Heart left ventricle (tissue), 16 donors: ENCODE data around the gene TMED3. TPM values are rescaled to one million over a fixed set of nuclear protein-coding genes. Genes with fewer than 3 reads are reported as not detected.

Experiments
- ATAC-seq, 4 donors: fragments of 200-7000 bp; cut with Tn5 transposase; one replicate each; pipeline ENCODE4 v1.9.1; 2020 to 2022; ENCODE audit warnings: moderate library complexity in 4 of 4, mild to moderate bottlenecking in 3 of 4, moderate number of reproducible peaks in 1 of 4
- DNase-seq, 5 donors: peaks; one replicate each; pipeline ENCODE4 v3.0.0-alpha.2; 2020
- H3K27ac ChIP-seq, 12 donors: fragments of 200-600 bp; sonication (generic) in 4 of 12; one replicate each; pipeline versions ENCODE4 v1.5.0 to v1.8.0; 2016 to 2022; ENCODE audit warnings: mild to moderate bottlenecking in 2 of 12
- H3K27me3 ChIP-seq, 9 donors: fragments of 200-600 bp; sonication (generic) in 2 of 9; one replicate each; pipeline versions ENCODE4 v1.5.1 to v1.8.0; 2016 to 2022; ENCODE audit warnings: mild to moderate bottlenecking in 3 of 9
- H3K36me3 ChIP-seq, 9 donors: fragments of 200-600 bp; sonication (generic) in 2 of 9; one replicate each; pipeline versions ENCODE4 v1.5.0 to v1.8.0; 2018 to 2022; ENCODE audit warnings: mild to moderate bottlenecking in 2 of 9
- H3K4me1 ChIP-seq, 12 donors: fragments of 200-600 bp; sonication (generic) in 4 of 12; one replicate each; pipeline versions ENCODE4 v1.5.0 to v1.8.0; 2016 to 2022; ENCODE audit warnings: mild to moderate bottlenecking in 3 of 12
- H3K4me3 ChIP-seq, 12 donors: fragments of 200-600 bp; sonication (generic) in 4 of 12; one replicate each; pipeline versions ENCODE4 v1.5.0 to v1.8.0; 2017 to 2022; ENCODE audit warnings: mild to moderate bottlenecking in 9 of 12, moderate library complexity in 4 of 12
- H3K9me3 ChIP-seq, 12 donors: fragments of 200-600 bp; sonication (generic) in 4 of 12; one replicate each; pipeline versions ENCODE4 v1.5.0 to v1.8.0; 2016 to 2022; ENCODE audit warnings: mild to moderate bottlenecking in 1 of 12
- CTCF ChIP-seq, 12 donors: fragments of 200-600 bp; sonication (generic) in 4 of 12; IDR thresholded peaks; one replicate each; pipeline versions ENCODE4 v1.5.0 to v1.8.0; 2018 to 2022; ENCODE audit warnings: antibody characterized with exemption in 12 of 12, mild to moderate bottlenecking in 5 of 12
- POLR2A ChIP-seq, 2 donors: fragments of 450-650 bp; IDR thresholded peaks; one replicate each; pipeline ENCODE4 v1.6.1; 2017; ENCODE audit warnings: antibody characterized with exemption in 2 of 2, mild to moderate bottlenecking in 2 of 2, moderate library complexity in 2 of 2
- WGBS, 4 donors: extraction: QIAGEN DNeasy Blood & Tissue Kit in 2 of 4; methylation state at CpG; one replicate each; pipeline versions ENCODE4 v1.1.5 to v1.1.7; 2013 to 2018; 5-methylcytosine and 5-hydroxymethylcytosine counted together
- intact Hi-C, 10 donors: fragments of 100-400 bp; cut with DNase I; formaldehyde crosslinking; loops; one replicate each; pipeline versions ENCODE4 v1.11.1 to v1.14.2; 2022
- long read RNA-seq, 3 donors: library from polyadenylated mRNA; unstranded; transcript quantifications; one replicate each; pipeline ENCODE4 v2.0.0, GENCODE V29; 2020 to 2021
- polyA plus RNA-seq, 2 donors: library from polyadenylated mRNA; stranded (reverse); fragments of 200-250 nt; gene quantifications; one replicate each; pipeline ENCODE4 v1.2.3, GENCODE V29; 2013
- total RNA-seq, 9 donors: library from RNA; depleted of rRNA in 2 of 9; stranded (reverse); fragments of >200 nt in 2 of 9; fragmentation: NEBNext Ultra II Directional in 3 of 9; extraction: Animal tissue kit (Norgen Biotek cat#: 25700) in 3 of 9; gene quantifications; one replicate each; pipeline versions ENCODE4 v1.1.0 to v1.2.4, GENCODE V29; 2016 to 2023
- donor health status: ischemic (EF 13 %, LVEDD 7.1; RV severe dilation, severe dysfunction).
- donor health status: healthy with polysubstance abuse.
- donor health status: DM: no; HTN: yes; CAD: no.
- donor health status: DM: no; HTN: no; CAD: no.
- donor health status: ischemic (EF 25% LVEDD 6.9; RV normal size, moderate dysfunction).
- donor health status: ischemic (EF 25% LVEDD 5.7; RV mildly dilated, moderate dysfunction).
- donor health status: healthy.
- donor health status: DM: yes; HTN: yes; CAD: no.
- donor health status: ischemic (EF 35%, LVEDD 5.7; RV mildly dilated, moderate dysfunction).
- donor health status: nonischemic (EF 11% LVEDD 7.7; RV severe dilation, severe dysfunction).
- donor health status: DM: yes; HTN: yes; CAD: no.
- donor health status: PGD.
- donor health status: ischemic (EF 29% LVEDD 5.4; RV normal size, mild dysfunction).
- donor health status: nonischemic (EF 23%, LVEDD 6.1; RV moderate dilation, normal function).

TMED3 gene
- total RNA-seq (10 to 100 TPM; 18.0 to 48.2 (median 24.6) TPM), polyA plus RNA-seq (10 to 100 TPM; 16.5 to 40.4 TPM)
- long read RNA-seq, donor 1, transcript TMED3-201 (3 exons, 1,475 nt) = major isoform, 28 of 32 reads
- long read RNA-seq, donor 1, partial matches to known transcripts = 3 of 32 reads
- long read RNA-seq, donor 1, other reads (novel, unspliced or antisense) = 1 of 32 reads
- long read RNA-seq, donor 2, transcript TMED3-201 (3 exons, 1,475 nt) = major isoform, 177 of 181 reads
- long read RNA-seq, donor 2, partial matches to known transcripts = 0 of 181 reads
- long read RNA-seq, donor 2, other reads (novel, unspliced or antisense) = 4 of 181 reads
- long read RNA-seq, donor 3, transcript TMED3-201 (3 exons, 1,475 nt) = major isoform, 45 of 50 reads
- long read RNA-seq, donor 3, partial matches to known transcripts = 2 of 50 reads
- long read RNA-seq, donor 3, other reads (novel, unspliced or antisense) = 3 of 50 reads

- DNase-seq (peak; percentile 49 to 87 (median 75)), ATAC-seq (peak; percentile 71 to 95 (median 92))
- peak within 1 kb of the TSS in 3 of 12 donors; percentile 11 to 51 (median 48) for H3K27ac ChIP-seq
- peaks cover 0 to 29% (median 22%) of the 10 kb centered on the region in 9 donors for H3K36me3 ChIP-seq
- TF ChIP-seq CTCF (IDR thresholded peaks at IDR 0.05) (peak in 3 of 12 donors; percentile 7 to 38 (median 20)), POLR2A (IDR thresholded peaks at IDR 0.05) (no peak)
- no peaks in the 10 kb centered on the region for H3K9me3 ChIP-seq
- H3K27me3 ChIP-seq = peaks cover 0 to 5% (median 0%) of the 10 kb centered on the region in 9 donors
- intact Hi-C loops = loop anchor here in 1 of 10 donors (5.0 kb wide), 1 partner anchor 89 kb away; no protein-coding TSS in a partner anchor
- peaks cover 0 to 17% (median 10%) of the 10 kb centered on the region in 12 donors for H3K4me1 ChIP-seq
- peak within 1 kb of the TSS; percentile 57 to 98 (median 76) for H3K4me3 ChIP-seq
- WGBS, 4 donors = 1 to 3% (median 1%) methylated on average over 32 to 73 of the region's 76 CpGs
These were observed at the start of gene TMED3 for GRCh38 chr15:79310985-79311900. Gene TMED3 (plus strand): TSS chr15:79311112. CDS start chr15:79311250, 138 bp downstream.

- ATAC-seq (no peak), DNase-seq (no peak)
- Histone ChIP-seq H3K27me3 (peaks cover 0 to 8% (median 0%) of the 10 kb centered on the region in 9 donors), H3K4me3 (no peak overlapping the region), H3K9me3 (no peaks in the 10 kb centered on the region), H3K36me3 (no peaks in the 10 kb centered on the region), H3K27ac (no peak overlapping the region), H3K4me1 (peaks cover 0 to 18% (median 8%) of the 10 kb centered on the region in 12 donors)
- WGBS, 4 donors = 88 to 97% (median 94%) methylated on average over 1 of the region's 1 CpG
- TF ChIP-seq POLR2A (IDR thresholded peaks at IDR 0.05) (no peak), CTCF (IDR thresholded peaks at IDR 0.05) (no peak)
- intact Hi-C loops = no loop called here
These were observed 49.1 kb upstream of the TMED3 start for GRCh38 chr15:79261836-79262235.

- WGBS, 4 donors = 86 to 93% (median 89%) methylated on average over 4 of the region's 4 CpGs
- Histone ChIP-seq H3K27ac (peak overlapping the region in 5 of 12 donors; percentile 12 to 67 (median 48)), H3K27me3 (peaks cover 0 to 9% (median 0%) of the 10 kb centered on the region in 9 donors), H3K36me3 (no peaks in the 10 kb centered on the region), H3K4me3 (no peak overlapping the region), H3K4me1 (peaks cover 0 to 19% (median 8%) of the 10 kb centered on the region in 12 donors), H3K9me3 (no peaks in the 10 kb centered on the region)
- TF ChIP-seq POLR2A (IDR thresholded peaks at IDR 0.05) (no peak), CTCF (IDR thresholded peaks at IDR 0.05) (no peak)
- peak in 1 of 4 donors; percentile 18 for ATAC-seq
- intact Hi-C loops = no loop called here
- DNase-seq = no peak
These were observed 45.7 kb upstream of the TMED3 start for GRCh38 chr15:79265167-79265566.
